Endothelial cell (in vitro differentiated cells): ENCODE measurements around the gene ASXL3. TPM values are rescaled to one million over a fixed set of nuclear protein-coding genes. Genes with fewer than 3 reads are reported as not detected.

ENCODE experiments used
- DNase-seq: peaks from one replicate; pipeline ENCODE4 v3.0.0; 2021; ENCODE audit warnings: low spot score
- H3K27ac Mint-ChIP-seq: one replicate; pipeline ENCODE4 v1.8.0; 2021; ENCODE audit warnings: mixed read lengths, inconsistent platforms; ENCODE audit not compliant: unreplicated experiment
- H3K27me3 Mint-ChIP-seq: one replicate; pipeline ENCODE4 v1.8.0; 2021; ENCODE audit warnings: mild to moderate bottlenecking, moderate library complexity, mixed read lengths, inconsistent platforms; ENCODE audit not compliant: unreplicated experiment
- H3K36me3 Mint-ChIP-seq: one replicate; pipeline ENCODE4 v1.8.0; 2021; ENCODE audit warnings: mild to moderate bottlenecking, low read depth, mixed read lengths, inconsistent platforms; ENCODE audit not compliant: unreplicated experiment
- H3K4me1 Mint-ChIP-seq: one replicate; pipeline ENCODE4 v1.8.0; 2021; ENCODE audit warnings: mild to moderate bottlenecking, mixed read lengths, inconsistent platforms; ENCODE audit not compliant: unreplicated experiment
- H3K4me3 Mint-ChIP-seq: one replicate; pipeline ENCODE4 v1.8.0; 2021; ENCODE audit warnings: mild to moderate bottlenecking, mixed read lengths, inconsistent platforms; ENCODE audit not compliant: unreplicated experiment
- H3K9me3 Mint-ChIP-seq: one replicate; pipeline ENCODE4 v1.8.0; 2021; ENCODE audit warnings: mixed read lengths, inconsistent platforms; ENCODE audit not compliant: unreplicated experiment
- CTCF ChIP-seq: fragments of 200-600 bp; sonication (generic); IDR thresholded peaks from one replicate; pipeline ENCODE4 v1.5.0; 2021; ENCODE audit warnings: antibody characterized with exemption; ENCODE audit not compliant: unreplicated experiment
- total RNA-seq: library from RNA; stranded (reverse); fragmentation: NEBNext Ultra II Directional; extraction: Animal tissue kit (Norgen Biotek cat#: 25700); gene quantifications from one replicate; pipeline ENCODE4 v1.2.1, GENCODE V29; 2021; ENCODE audit not compliant: unreplicated experiment

The ASXL3 gene
- total RNA-seq, 1 donor from 2014 or later: 7.2 TPM

GRCh38 chr18:33603454-33603853 is 25.4 kb downstream of the ASXL3 start:
- peaks cover 3% of the 10 kb centered on the region for H3K4me1 Mint-ChIP-seq
- no peaks in the 10 kb centered on the region for H3K36me3 Mint-ChIP-seq
- no peak overlapping the region for H3K4me3 Mint-ChIP-seq
- DNase-seq: no peak
- H3K27ac Mint-ChIP-seq: no peak overlapping the region
- no peaks in the 10 kb centered on the region for H3K9me3 Mint-ChIP-seq
- no peak for TF ChIP-seq CTCF
- no peaks in the 10 kb centered on the region for H3K27me3 Mint-ChIP-seq

GRCh38 chr18:33605250-33605649 is 27.2 kb downstream of the ASXL3 start:
- H3K27me3 Mint-ChIP-seq: no peaks in the 10 kb centered on the region
- no peak for TF ChIP-seq CTCF
- no peak for DNase-seq
- H3K9me3 Mint-ChIP-seq: no peaks in the 10 kb centered on the region
- peaks cover 3% of the 10 kb centered on the region for H3K4me1 Mint-ChIP-seq
- no peak overlapping the region for H3K4me3 Mint-ChIP-seq
- no peak overlapping the region for H3K27ac Mint-ChIP-seq
- no peaks in the 10 kb centered on the region for H3K36me3 Mint-ChIP-seq

GRCh38 chr18:33606621-33607020 is 28.6 kb downstream of the ASXL3 start:
- DNase-seq: no peak
- Mint-ChIP-seq H3K27me3 (no peaks in the 10 kb centered on the region), H3K4me3 (no peak overlapping the region), H3K9me3 (no peaks in the 10 kb centered on the region), H3K4me1 (peaks cover 6% of the 10 kb centered on the region), H3K27ac (no peak overlapping the region), H3K36me3 (no peaks in the 10 kb centered on the region)
- TF ChIP-seq CTCF: no peak

GRCh38 chr18:33611525-33612135 is 33.6 kb downstream of the ASXL3 start:
- TF ChIP-seq CTCF: no peak
- Mint-ChIP-seq H3K9me3 (no peaks in the 10 kb centered on the region), H3K4me3 (no peak overlapping the region), H3K27ac (no peak overlapping the region), H3K27me3 (no peaks in the 10 kb centered on the region), H3K4me1 (peaks cover 5% of the 10 kb centered on the region), H3K36me3 (no peaks in the 10 kb centered on the region)
- no peak for DNase-seq

- Mint-ChIP-seq H3K9me3 (no peaks in the 10 kb centered on the region), H3K4me1 (peaks cover 3% of the 10 kb centered on the region), H3K4me3 (no peak overlapping the region), H3K36me3 (no peaks in the 10 kb centered on the region), H3K27ac (no peak overlapping the region), H3K27me3 (no peaks in the 10 kb centered on the region)
- DNase-seq: no peak
- TF ChIP-seq CTCF: no peak
Observed at GRCh38 chr18:33612632-33613031, 34.6 kb downstream of the ASXL3 start.
